K562 (cell line): ENCODE results near the gene EFEMP2. TPM values are rescaled to one million over a fixed set of nuclear protein-coding genes. Genes with fewer than 3 reads are reported as not detected.

Experiments
- ATAC-seq: fragments of 200-7000 bp; cut with Tn5 transposase; 3 replicates; pipeline ENCODE4 v1.9.1; 2020; ENCODE audit warnings: moderate library complexity
- BruUV-seq: library from RNA; stranded (reverse); fragments of 400-500 nt; replicated peaks from 2 replicates; lab custom pipeline; 2021; lab: Mats Ljungman, UMichigan
- CTCF ChIA-PET: fragments of 300-600 bp; formaldehyde crosslinking; extraction: SDS; loops from one replicate; lab custom pipeline; 2021; ENCODE audit warnings: low intra/inter-chr PET ratio; lab: Yijun Ruan, JAX
- POLR2A ChIA-PET: fragments of 300-600, 350-650 bp; sonication (Branson Sonifier 250); formaldehyde crosslinking; extraction: SDS; loops from one replicate; lab custom pipeline; 2021; ENCODE audit warnings: antibody characterized with exemption, inconsistent platforms; lab: Yijun Ruan, JAX
- DNase-seq, 4 experiments: peaks; one replicate each; pipeline versions ENCODE4 v3.0.0 to v3.0.0-alpha.2; 2011 to 2018; ENCODE audit warnings: low spot score in 3 of 4, mixed read lengths in 3 of 4; ENCODE audit errors: extremely low read depth in 1 of 4
- FAIRE-seq: peaks from 2 replicates; lab custom pipeline; 2011; peaks lifted over from hg19 to GRCh38; lab: Jason Lieb, UNC
- H2AFZ ChIP-seq: 2 replicates; pipeline ENCODE4 v1.6.0; 2011; ENCODE audit warnings: low read depth, low read length, control low read depth, inconsistent platforms
- H3K27ac ChIP-seq: fragments of 200-600 bp; 3 replicates; pipeline ENCODE4 v1.8.0; 2011; ENCODE audit warnings: low read depth, mild to moderate bottlenecking, control low read depth, inconsistent platforms, low read length, moderate library complexity, mixed read lengths; ENCODE audit errors: extremely low read depth
- H3K27me3 ChIP-seq, 2 experiments: fragments of 300-600 bp in 1 of 2; 2 replicates in 1 of 2; 3 replicates in 1 of 2; pipeline versions ENCODE4 v1.6.0 to v1.8.0; 2011; ENCODE audit warnings: inconsistent platforms in 2 of 2, low read length in 2 of 2, mild to moderate bottlenecking in 1 of 2, mixed read lengths in 1 of 2, moderate library complexity in 1 of 2; ENCODE audit not compliant: control insufficient read depth in 2 of 2, insufficient read depth in 2 of 2
- H3K36me3 ChIP-seq: fragments of 300-600 bp; 3 replicates; pipeline ENCODE4 v1.8.0; 2011; ENCODE audit warnings: mild to moderate bottlenecking, low read length, inconsistent platforms; ENCODE audit not compliant: control insufficient read depth, insufficient read depth
- H3K4me1 ChIP-seq, 2 experiments: fragments of 200-600 bp in 1 of 2; replicated peaks in 1 of 2; 2 replicates in 1 of 2; 3 replicates in 1 of 2; pipeline versions ENCODE4 v1.5.1 to v1.8.0; 2011; ENCODE audit warnings: inconsistent platforms in 2 of 2, low read length in 2 of 2, mild to moderate bottlenecking in 1 of 2, mixed read lengths in 1 of 2, moderate library complexity in 1 of 2; ENCODE audit not compliant: control insufficient read depth in 2 of 2, insufficient read depth in 2 of 2
- H3K4me2 ChIP-seq: 2 replicates; pipeline ENCODE4 v1.6.1; 2011; ENCODE audit warnings: low read length, control low read depth, inconsistent platforms, mixed read lengths; ENCODE audit not compliant: insufficient read depth
- H3K4me3 ChIP-seq: fragments of 200-600 bp; sonication (generic), shearing (Covaris generic); 2 replicates; pipeline ENCODE4 v1.5.1; 2016; ENCODE audit warnings: control low read depth, inconsistent platforms
- H3K79me2 ChIP-seq: fragments of 200-600 bp; 3 replicates; pipeline ENCODE4 v1.8.0; 2011; ENCODE audit warnings: low read length, inconsistent platforms; ENCODE audit not compliant: control insufficient read depth, insufficient read depth
- H3K9ac ChIP-seq, 2 experiments: 2 replicates each; pipeline versions ENCODE4 v1.6.0 to v1.6.1; 2011; ENCODE audit warnings: low read depth in 2 of 2, low read length in 2 of 2, control low read depth in 1 of 2, inconsistent platforms in 1 of 2, mild to moderate bottlenecking in 1 of 2, mixed read lengths in 1 of 2; ENCODE audit not compliant: insufficient read depth in 1 of 2
- H3K9me1 ChIP-seq: one replicate; pipeline ENCODE4 v1.6.0; 2011; ENCODE audit warnings: inconsistent platforms, mild to moderate bottlenecking, low read length, moderate library complexity; ENCODE audit not compliant: control insufficient read depth, insufficient read depth
- H3K9me3 ChIP-seq: replicated peaks from 2 replicates; pipeline ENCODE4 v1.5.1; 2011; ENCODE audit warnings: low read depth, low read length, inconsistent platforms; ENCODE audit not compliant: control insufficient read depth, insufficient read depth
- H4K20me1 ChIP-seq: replicated peaks from 2 replicates; pipeline ENCODE4 v1.6.1; 2011; ENCODE audit warnings: low read length, inconsistent platforms, mixed read lengths; ENCODE audit not compliant: control insufficient read depth, insufficient read depth
- CCNT2 ChIP-seq: IDR thresholded peaks from 2 replicates; pipeline ENCODE4 v1.6.1; 2011; ENCODE audit warnings: borderline replicate concordance, low read depth, mild to moderate bottlenecking, moderate library complexity, mixed read lengths, low read length; ENCODE audit not compliant: insufficient read length; ENCODE audit errors: extremely low read depth
- CREBBP ChIP-seq: IDR thresholded peaks from one replicate; pipeline ENCODE4 v1.6.1; 2012; ENCODE audit warnings: low read depth, mild to moderate bottlenecking, control low read depth, inconsistent platforms, low read length
- DDX20 ChIP-seq: fragments of 450-650 bp; IDR thresholded peaks from 2 replicates; pipeline ENCODE4 v1.6.1; 2016; ENCODE audit warnings: missing genetic modification characterization, low read depth, mild to moderate bottlenecking, missing compliant biosample characterization, moderate library complexity
- E2F4 ChIP-seq: sonication (generic); formaldehyde crosslinking; IDR thresholded peaks from 2 replicates; pipeline ENCODE4 v1.8.0; 2022; ENCODE audit warnings: mild to moderate bottlenecking, low read depth, missing genetic modification reagents
- ETS2 ChIP-seq: IDR thresholded peaks from 2 replicates; pipeline ENCODE4 v1.6.1; 2016; ENCODE audit warnings: borderline replicate concordance, missing genetic modification characterization, mild to moderate bottlenecking, moderate library complexity, missing compliant biosample characterization; ENCODE audit not compliant: poor library complexity, severe bottlenecking
- FOXJ2 ChIP-seq: fragments of 200-800 bp; sonication (Bioruptor generic); IDR thresholded peaks from 2 replicates; pipeline ENCODE4 v1.6.1; 2016; ENCODE audit warnings: missing genetic modification characterization, missing compliant biosample characterization
- HDAC2 ChIP-seq: fragments of 450-650 bp; IDR thresholded peaks from 2 replicates; pipeline ENCODE4 v1.6.1; 2016; ENCODE audit warnings: mild to moderate bottlenecking
- HDAC6 ChIP-seq: IDR thresholded peaks from 2 replicates; pipeline ENCODE4 v1.6.1; 2012; ENCODE audit warnings: low read depth, mild to moderate bottlenecking, control low read depth, inconsistent platforms, low read length, moderate library complexity
- HLTF ChIP-seq: fragments of 450-650 bp; IDR thresholded peaks from 2 replicates; pipeline ENCODE4 v1.6.1; 2016
- ILF3 ChIP-seq: fragments of 450-650 bp; IDR thresholded peaks from 2 replicates; pipeline ENCODE4 v1.6.1; 2018; ENCODE audit warnings: antibody characterized with exemption, mild to moderate bottlenecking, moderate library complexity, borderline replicate concordance
- KLF10 ChIP-seq: fragments of 250-450 bp; sonication (Bioruptor Pico); IDR thresholded peaks from 2 replicates; pipeline ENCODE4 v1.6.1; 2021; ENCODE audit warnings: matching md5 sums
- L3MBTL2 ChIP-seq: fragments of 450-650 bp; IDR thresholded peaks from 2 replicates; pipeline ENCODE4 v1.6.1; 2016; ENCODE audit warnings: mild to moderate bottlenecking, moderate library complexity
- MBD2 ChIP-seq: sonication (generic); IDR thresholded peaks from 2 replicates; pipeline ENCODE4 v1.6.1; 2016; ENCODE audit warnings: low read depth, borderline replicate concordance
- PCBP2 ChIP-seq: fragments of 200-400 bp; formaldehyde crosslinking; IDR thresholded peaks from 2 replicates; pipeline ENCODE4 v1.6.1; 2018; ENCODE audit warnings: low read length, low read depth, mild to moderate bottlenecking, moderate library complexity; ENCODE audit not compliant: poor library complexity, severe bottlenecking
- POLR2AphosphoS5 ChIP-seq: IDR thresholded peaks from 2 replicates; pipeline ENCODE4 v1.6.1; 2011; ENCODE audit warnings: mild to moderate bottlenecking, low read depth, low read length, moderate library complexity; ENCODE audit not compliant: control insufficient read depth, insufficient read depth
- PTBP1 ChIP-seq: fragments of 200-400 bp; formaldehyde crosslinking; IDR thresholded peaks from 2 replicates; pipeline ENCODE4 v1.6.1; 2017; ENCODE audit warnings: low read depth, low read length
- PTTG1 ChIP-seq: fragments of 450-650 bp; IDR thresholded peaks from 2 replicates; pipeline ENCODE4 v1.6.1; 2016; ENCODE audit warnings: low read depth, mild to moderate bottlenecking, missing genetic modification characterization, missing compliant biosample characterization
- SIN3A ChIP-seq, 2 experiments: fragments of 150-350 bp in 1 of 2; IDR thresholded peaks; 2 replicates each; pipeline ENCODE4 v1.6.1; 2011 to 2016; ENCODE audit warnings: borderline replicate concordance in 2 of 2, low read depth in 2 of 2, low read length in 2 of 2, mild to moderate bottlenecking in 2 of 2, moderate library complexity in 2 of 2; ENCODE audit not compliant: control insufficient read depth in 1 of 2
- SUPT5H ChIP-seq: fragments of 450-650 bp; IDR thresholded peaks from 2 replicates; pipeline ENCODE4 v1.6.1; 2016
- ZNF165 ChIP-seq: fragments of 250-450 bp; sonication (Bioruptor Pico); IDR thresholded peaks from 2 replicates; pipeline ENCODE4 v1.4.0; 2020; ENCODE audit warnings: borderline replicate concordance
- ZNF311 ChIP-seq: fragments of 250-450 bp; sonication (Bioruptor Pico); IDR thresholded peaks from 2 replicates; pipeline ENCODE4 v1.4.0; 2020; ENCODE audit warnings: mild to moderate bottlenecking, moderate library complexity
- WGBS: fragments of 100-300 bp; shearing (Covaris generic); methylation state at CpG from one replicate; pipeline ENCODE4 v1.1.6; 2016; ENCODE audit warnings: low coverage, mixed read lengths; ENCODE audit not compliant: insufficient coverage; ENCODE audit errors: missing lambda C conversion rate; 5-methylcytosine and 5-hydroxymethylcytosine counted together
- in situ Hi-C: fragments of 300-500 bp; cut with MboI; formaldehyde crosslinking; loops from 4 replicates; pipeline ENCODE4 v1.15.0; 2018; ENCODE audit warnings: inconsistent platforms, mixed read lengths
- intact Hi-C: fragments of 100-400 bp; cut with micrococcal nuclease; formaldehyde crosslinking; loops from 2 replicates; pipeline ENCODE4 v1.14.2; 2022
- polyA plus RNA-seq, 8 experiments: library from polyadenylated mRNA; depleted of rRNA in 4 of 8; stranded (reverse) in 5 of 8; unstranded in 3 of 8; fragments of >200 nt; fragmentation: Nextera tagmentation in 2 of 8; fragmentation: Illumina TruSeq in 1 of 8; extraction: Ambion mirVana in 2 of 8; extraction: Trizol in 1 of 8; gene quantifications; 2 replicates each; pipeline versions ENCODE4 v1.2.1 to v1.2.3, GENCODE V29; 2011 to 2014; ENCODE audit warnings: inconsistent platforms in 1 of 8, missing spikeins in 1 of 8
- total RNA-seq, 7 experiments: library from RNA; depleted of rRNA in 6 of 7; stranded (reverse); fragments of >200 nt in 6 of 7; fragmentation: Illumina TruSeq in 2 of 7; extraction: Trizol in 2 of 7; gene quantifications; 2 replicates each; pipeline versions ENCODE4 v1.2.1 to v1.2.3, GENCODE V29; 2011 to 2021; ENCODE audit warnings: low replicate concordance in 1 of 7

The EFEMP2 gene
- total and polyA plus RNA-seq, 9 of the 15 experiments (the other 6 are each of a cell fraction or from before 2014, with no cell fraction given), result 0.07 to 2.9 (median 0.69) TPM; not detected in 1

GRCh38 chr11:65890324-65891218 is 18.0 kb upstream of the EFEMP2 start, which contains the start of gene CCDC85B:
Gene CCDC85B (plus strand): TSS chr11:65890673. CDS start chr11:65890784, 111 bp downstream.
- H4K20me1 ChIP-seq, result peaks cover 21% of the 10 kb centered on the region
- H3K9ac ChIP-seq, result peak within 1 kb of the TSS; percentile 80 to 98
- ChIA-PET POLR2A (interaction anchor here (0.6 to 14.4 kb wide), 40 partner anchors 9 to 961 kb away, joined by 3 to 147 read pairs (median 4); partner anchors contain the start of genes BANF1, C11orf68, CFL1 and CTSW), CTCF (interaction anchor here (1.1 to 1.7 kb wide), 2 partner anchors 21 to 100 kb away, joined by 3 to 5 read pairs; no protein-coding TSS in a partner anchor)
- H3K27ac ChIP-seq, result peak within 1 kb of the TSS; percentile 85
- H3K4me2 ChIP-seq, result peak within 1 kb of the TSS; percentile 91
- no peaks in the 10 kb centered on the region for H3K27me3 ChIP-seq
- peaks cover 40 to 67% of the 10 kb centered on the region in 2 experiments for H3K4me1 ChIP-seq
- intact Hi-C loops (loop anchor here (1.0 kb wide), 1 partner anchor 99 kb away; no protein-coding TSS in a partner anchor), in situ Hi-C loops (no loop called here)
- peak within 1 kb of the TSS; percentile 70 for H3K4me3 ChIP-seq
- BruUV-seq, result no TSS peak
- no peaks in the 10 kb centered on the region for H3K9me3 ChIP-seq
- H3K79me2 ChIP-seq, result peaks cover 64% of the 10 kb centered on the region
- H3K36me3 ChIP-seq, result peaks cover 50% of the 10 kb centered on the region; the same call in 2 of the 3 replicates
- peak within 1 kb of the TSS; percentile 78 for H2AFZ ChIP-seq
- H3K9me1 ChIP-seq, result no peaks in the 10 kb centered on the region
- ATAC-seq (peak; percentile 71), DNase-seq (peak; percentile 91 to 98 (median 94)), FAIRE-seq (peak; percentile 81)
- WGBS, result under 1% methylated on average over 86 of the region's 94 CpGs
- TF ChIP-seq ETS2 (tag) (no peak), DDX20 (tag) (no peak), ZNF311 (CRISPR knock-in tag) (no peak), ILF3 (peak; percentile 83; the same call in 1 of the 2 replicates), PCBP2 (no peak), FOXJ2 (tag) (no peak), CCNT2 (peak; percentile 85), POLR2AphosphoS5 (peak; percentile 79; the same call in 1 of the 2 replicates), E2F4 (CRISPR knock-in tag) (no peak), HLTF (no peak), MBD2 (no peak), SIN3A (IDR thresholded peaks at IDR 0.05; ENCODE audit: borderline replicate concordance in 2 of 2, control insufficient read depth in 1 of 2, low read depth in 2 of 2, low read length in 2 of 2) (peak; percentile 51 to 79; a peak in 3 of 4 replicates), KLF10 (no peak), HDAC2 (no peak), PTTG1 (tag) (no peak), PTBP1 (no peak; the same call in 1 of the 2 replicates), CREBBP (no peak), SUPT5H (peak; percentile 54), L3MBTL2 (peak; percentile 98), ZNF165 (CRISPR knock-in tag) (0 out of 2 replicates have a peak, but pooled peaks have one; percentile 57), HDAC6 (no peak)
